Measurements from ENCODE around the gene TACSTD2. TPM values are rescaled to one million over a fixed set of nuclear protein-coding genes. Genes with fewer than 3 reads are reported as not detected.
"Not testable (repeated sequence)": the region's sequence is repeated elsewhere in the genome, so short reads cannot be mapped to it uniquely, and the experiment has no call there.

Gene TACSTD2
- polyA plus RNA-seq, 1 donor from 2014 or later = not detected

DNA sequence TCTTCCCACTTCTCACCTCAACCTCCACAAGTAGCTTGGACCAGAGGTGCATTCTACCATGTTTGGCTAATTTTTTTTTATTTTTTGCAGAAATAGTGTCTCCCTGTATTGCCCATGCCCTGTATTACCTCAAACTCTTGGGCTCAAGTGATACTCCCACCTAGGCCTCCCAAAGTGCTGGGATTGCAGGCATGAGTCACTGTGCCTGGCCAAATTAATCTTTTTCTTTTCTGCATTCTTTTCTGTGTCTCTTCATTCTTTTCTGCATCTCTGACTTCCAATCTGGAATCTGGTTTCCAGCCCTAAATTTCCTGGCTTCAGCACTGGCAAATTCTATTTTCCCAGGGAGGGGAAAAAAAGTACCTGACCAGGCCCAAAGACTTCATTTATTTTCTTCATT is 31.2 kb upstream of the TACSTD2 start:
- no peak overlapping the region for H3K9ac ChIP-seq (ENCODE audit: low read length)
- no peaks in the 10 kb centered on the region for H3K9me2 ChIP-seq (ENCODE audit: insufficient read depth, low read length)
- no peak overlapping the region for H3K4me3 ChIP-seq (ENCODE audit: low read length)
- H2AFZ ChIP-seq (ENCODE audit: low read depth, low read length) = no peak overlapping the region
- H3F3A ChIP-seq (ENCODE audit: insufficient read depth, low read length, poor library complexity, severe bottlenecking) = no peaks in the 10 kb centered on the region
- H3K36me3 ChIP-seq (ENCODE audit: insufficient read depth, low read length) = no peaks in the 10 kb centered on the region
- no peak for TF ChIP-seq CTCF (IDR thresholded peaks at IDR 0.05; ENCODE audit: poor library complexity, severe bottlenecking)
- no peak for TF ChIP-seq TAF1 (IDR thresholded peaks at IDR 0.05; ENCODE audit: low read depth)
- no peak for TF ChIP-seq SMC3 (conservative IDR thresholded peaks at IDR 0.05; ENCODE audit: poor library complexity)
- H4K20me1 ChIP-seq (ENCODE audit: insufficient read depth) = no peaks in the 10 kb centered on the region
- no peaks in the 10 kb centered on the region for H3K79me2 ChIP-seq (replicated peaks; ENCODE audit: insufficient read depth, low read length)
- no peaks in the 10 kb centered on the region for H3K9me3 ChIP-seq (ENCODE audit: low read length)
- no peaks in the 10 kb centered on the region for H3K27me3 ChIP-seq (ENCODE audit: insufficient read depth, low read depth, low read length)
- no peak overlapping the region for H3K27ac ChIP-seq (ENCODE audit: low read length)
- H3K4me2 ChIP-seq (ENCODE audit: low read length) = no peak overlapping the region

DNA sequence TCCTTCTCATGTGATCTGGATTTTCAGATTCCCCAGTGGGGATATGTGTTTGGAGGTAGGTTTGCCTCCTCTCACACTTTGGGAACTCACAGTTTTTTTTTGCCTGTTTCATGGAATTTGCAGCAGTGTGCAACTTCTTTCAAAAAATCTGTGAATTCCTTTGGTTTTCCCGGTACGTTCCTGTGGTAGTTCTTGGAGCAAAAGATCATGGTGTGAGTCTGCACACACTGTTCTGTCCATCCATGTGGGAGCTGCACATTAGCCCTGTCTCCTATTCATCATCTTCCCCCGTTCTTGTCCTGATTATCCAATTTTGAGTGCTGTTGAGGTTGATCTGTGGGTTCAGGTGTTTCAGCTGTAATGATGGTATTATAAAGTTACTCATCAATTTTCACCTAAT is 30.3 kb upstream of the TACSTD2 start:
- no peak overlapping the region for H3K4me2 ChIP-seq (ENCODE audit: low read length)
- no peaks in the 10 kb centered on the region for H3F3A ChIP-seq (ENCODE audit: insufficient read depth, low read length, poor library complexity, severe bottlenecking)
- H3K9me2 ChIP-seq (ENCODE audit: insufficient read depth, low read length) = no peaks in the 10 kb centered on the region
- TF ChIP-seq TAF1 (IDR thresholded peaks at IDR 0.05; ENCODE audit: low read depth) (no peak), EZH2 (IDR thresholded peaks at IDR 0.05; ENCODE audit: borderline replicate concordance, insufficient read depth, low read length, poor library complexity, severe bottlenecking) (no peak), SMC3 (conservative IDR thresholded peaks at IDR 0.05; ENCODE audit: poor library complexity) (no peak), MXI1 (conservative IDR thresholded peaks at IDR 0.05; ENCODE audit: poor library complexity, severe bottlenecking) (no peak), REST (IDR thresholded peaks at IDR 0.05; ENCODE audit: borderline replicate concordance) (no peak), CTCF (IDR thresholded peaks at IDR 0.05; ENCODE audit: poor library complexity, severe bottlenecking) (no peak), RAD21 (conservative IDR thresholded peaks at IDR 0.05) (no peak), POLR2AphosphoS5 (IDR thresholded peaks at IDR 0.05) (no peak), EP300 (conservative IDR thresholded peaks at IDR 0.05; ENCODE audit: poor library complexity, severe bottlenecking) (no peak)
- no peak overlapping the region for H3K27ac ChIP-seq (ENCODE audit: low read length)
- H3K36me3 ChIP-seq (ENCODE audit: insufficient read depth, low read length) = no peaks in the 10 kb centered on the region
- no peak overlapping the region for H3K9ac ChIP-seq (ENCODE audit: low read length)
- no peaks in the 10 kb centered on the region for H3K79me2 ChIP-seq (replicated peaks; ENCODE audit: insufficient read depth, low read length)
- no peak overlapping the region for H3K4me3 ChIP-seq (ENCODE audit: low read length)
- no peaks in the 10 kb centered on the region for H3K9me3 ChIP-seq (ENCODE audit: low read length)
- no peaks in the 10 kb centered on the region for H4K20me1 ChIP-seq (ENCODE audit: insufficient read depth)
- H2AFZ ChIP-seq (ENCODE audit: low read depth, low read length) = no peak overlapping the region
- no peaks in the 10 kb centered on the region for H3K27me3 ChIP-seq (ENCODE audit: insufficient read depth, low read depth, low read length)

GRCh38 chr1:58601921-58602320 is 24.9 kb upstream of the TACSTD2 start:
- not testable (repeated sequence) for H3K79me2 ChIP-seq (replicated peaks; ENCODE audit: insufficient read depth, low read length); H3K9ac ChIP-seq (ENCODE audit: low read length); H3K36me3 ChIP-seq (ENCODE audit: insufficient read depth, low read length); H3K4me2 ChIP-seq (ENCODE audit: low read length); H3K27me3 ChIP-seq (ENCODE audit: insufficient read depth, low read depth, low read length); H4K20me1 ChIP-seq (ENCODE audit: insufficient read depth); H3K4me3 ChIP-seq (ENCODE audit: low read length); H3K9me2 ChIP-seq (ENCODE audit: insufficient read depth, low read length); H3F3A ChIP-seq (ENCODE audit: insufficient read depth, low read length, poor library complexity, severe bottlenecking); H3K27ac ChIP-seq (ENCODE audit: low read length); H2AFZ ChIP-seq (ENCODE audit: low read depth, low read length); H3K9me3 ChIP-seq (ENCODE audit: low read length)
